Prostate gland (tissue), 2 donors: ENCODE measurements around the gene CPNE2. TPM values are rescaled to one million over a fixed set of nuclear protein-coding genes. Genes with fewer than 3 reads are reported as not detected.

Experiments used
- DNase-seq: peaks from one replicate; pipeline ENCODE4 v3.0.0-alpha.2; 2019; ENCODE audit warnings: low spot score
- H3K27ac ChIP-seq, 2 donors: fragments of 200-600 bp; sonication (generic); 2 replicates each; pipeline ENCODE4 v1.5.1; 2017 to 2019
- H3K27me3 ChIP-seq: fragments of 200-600 bp; sonication (generic); replicated peaks from 2 replicates; pipeline ENCODE4 v1.5.1; 2019; ENCODE audit not compliant: insufficient read depth
- H3K36me3 ChIP-seq, 2 donors: fragments of 200-600 bp; sonication (generic); 1 replicate in 1 of 2; 2 replicates in 1 of 2; pipeline versions ENCODE4 v1.5.1 to v1.8.1; 2017 to 2019
- H3K4me1 ChIP-seq: fragments of 200-600 bp; sonication (generic); replicated peaks from 2 replicates; pipeline ENCODE4 v1.5.1; 2019
- H3K4me3 ChIP-seq, 2 donors: fragments of 200-600 bp; sonication (generic); 2 replicates each; pipeline ENCODE4 v1.5.1; 2017 to 2019
- H3K9me3 ChIP-seq: fragments of 200-600 bp; sonication (generic); 2 replicates; pipeline ENCODE4 v1.5.1; 2017
- CTCF ChIP-seq, 4 experiments: fragments of 200-600 bp in 2 of 4; fragments of 450-650 bp in 2 of 4; sonication (generic) in 2 of 4; IDR thresholded peaks; 1 replicate in 3 of 4; 2 replicates in 1 of 4; pipeline ENCODE4 v1.5.1; 2016 to 2019; ENCODE audit warnings: antibody characterized with exemption in 4 of 4, mild to moderate bottlenecking in 2 of 4, moderate library complexity in 2 of 4
- POLR2A ChIP-seq: fragments of 450-650 bp; IDR thresholded peaks from one replicate; pipeline ENCODE4 v1.6.1; 2016; ENCODE audit warnings: antibody characterized with exemption, mild to moderate bottlenecking
- POLR2AphosphoS5 ChIP-seq: sonication (generic); formaldehyde crosslinking; IDR thresholded peaks from one replicate; pipeline ENCODE4 v1.6.1; 2017; ENCODE audit warnings: antibody characterized with exemption
- WGBS: methylation state at CpG from one replicate; pipeline ENCODE4 v1.1.5; 2018; 5-methylcytosine and 5-hydroxymethylcytosine counted together
- intact Hi-C: fragments of 100-400 bp; cut with DNase I; formaldehyde crosslinking; loops from one replicate; pipeline ENCODE4 v1.14.2; 2022
- total RNA-seq, 2 donors: library from RNA; depleted of rRNA; stranded (reverse); fragments of >200 nt; gene quantifications; one replicate each; pipeline ENCODE4 v1.1.0, GENCODE V29; 2016

CPNE2 gene
- total RNA-seq, 2 donors from 2014 or later, result 22.3 to 23.3 TPM

- intact Hi-C loops, result no loop called here
- H3K27ac ChIP-seq, result no peak overlapping the region
- H3K36me3 ChIP-seq, result no peaks in the 10 kb centered on the region
- 61% methylated on average over 4 of the region's 4 CpGs for WGBS
- no peaks in the 10 kb centered on the region for H3K27me3 ChIP-seq
- H3K9me3 ChIP-seq, result no peaks in the 10 kb centered on the region
- no peak for DNase-seq
- TF ChIP-seq CTCF (IDR thresholded peaks at IDR 0.05) (no peak), POLR2AphosphoS5 (no peak), POLR2A (no peak)
- no peak overlapping the region for H3K4me3 ChIP-seq
- peaks cover 6% of the 10 kb centered on the region for H3K4me1 ChIP-seq
Observed at GRCh38 chr16:57196286-57196685, 103.9 kb downstream of the CPNE2 start.

- peaks cover under 1% of the 10 kb centered on the region for H3K4me1 ChIP-seq
- TF ChIP-seq POLR2AphosphoS5 (no peak), POLR2A (no peak)
- DNase-seq, result no peak
- 63% methylated on average over 3 of the region's 3 CpGs for WGBS
- no peak overlapping the region for H3K4me3 ChIP-seq
- intact Hi-C loops, result no loop called here
- H3K27me3 ChIP-seq, result no peaks in the 10 kb centered on the region
- no peak overlapping the region for H3K27ac ChIP-seq
- H3K36me3 ChIP-seq, result no peaks in the 10 kb centered on the region
- no peaks in the 10 kb centered on the region for H3K9me3 ChIP-seq
Observed at GRCh38 chr16:57196753-57197152, 104.4 kb downstream of the CPNE2 start.

Other genes starting within 250 kb of the CPNE2 start
- gene SLC12A3, start 227.4 kb upstream of the CPNE2 start, total RNA-seq, result under 1 TPM in 1 of 2 donors, not detected in 1; 0.23 TPM
- 100 to 1,000 TPM; 365 to 952 TPM for gene HERPUD1, start 160.4 kb upstream of the CPNE2 start, total RNA-seq
- gene CETP, start 130.6 kb upstream of the CPNE2 start, total RNA-seq, result under 1 TPM in 1 of 2 donors, not detected in 1; 0.40 TPM
- 10 to 100 TPM in 1 of 2 donors, 1 to 10 TPM in 1; 9.5 to 31.2 TPM for gene NLRC5, start 103.0 kb upstream of the CPNE2 start, total RNA-seq
- 10 to 100 TPM; 64.1 to 95.8 TPM for gene PSME3IP1, start 93.5 kb downstream of the CPNE2 start, total RNA-seq
- 10 to 100 TPM; 35.8 to 45.3 TPM for gene RSPRY1, start 93.7 kb downstream of the CPNE2 start, total RNA-seq
- 10 to 100 TPM; 62.3 to 81.4 TPM for gene ARL2BP, start 152.7 kb downstream of the CPNE2 start, total RNA-seq
- gene PLLP, start 192.1 kb downstream of the CPNE2 start, total RNA-seq, result 10 to 100 TPM; 28.6 to 52.5 TPM